Neural progenitor cell (in vitro differentiated cells): Measurements from ENCODE around the gene SUGCT. TPM values are rescaled to one million over a fixed set of nuclear protein-coding genes. Genes with fewer than 3 reads are reported as not detected.

Experiments
- DNase-seq: peaks from one replicate; pipeline ENCODE4 v3.0.0-alpha.2; 2016; ENCODE audit warnings: low spot score
- H2AFZ ChIP-seq: fragments of 200-600 bp; sonication (generic); replicated peaks from 2 replicates; pipeline ENCODE4 v1.6.1; 2016; ENCODE audit warnings: antibody characterized with exemption
- H3F3A ChIP-seq: fragments of 200-600 bp; sonication (generic); 2 replicates; pipeline ENCODE4 v1.6.1; 2016; ENCODE audit warnings: antibody characterized with exemption, low read depth
- H3K27ac ChIP-seq: fragments of 200-600 bp; sonication (generic); 2 replicates; pipeline ENCODE4 v1.5.1; 2016; ENCODE audit warnings: mild to moderate bottlenecking
- H3K27me3 ChIP-seq: fragments of 200-600 bp; sonication (generic); 2 replicates; pipeline ENCODE4 v1.6.1; 2016; ENCODE audit warnings: mild to moderate bottlenecking, moderate library complexity
- H3K36me3 ChIP-seq: fragments of 200-600 bp; sonication (generic); 2 replicates; pipeline ENCODE4 v1.5.1; 2016
- H3K4me1 ChIP-seq: fragments of 200-600 bp; sonication (generic); 2 replicates; pipeline ENCODE4 v1.6.1; 2016; ENCODE audit warnings: mixed run types
- H3K4me2 ChIP-seq: fragments of 200-600 bp; sonication (generic); 2 replicates; pipeline ENCODE4 v1.6.1; 2016
- H3K4me3 ChIP-seq: fragments of 200-600 bp; sonication (generic); 2 replicates; pipeline ENCODE4 v1.5.1; 2016
- H3K79me2 ChIP-seq: fragments of 200-600 bp; sonication (generic); 2 replicates; pipeline ENCODE4 v1.6.1; 2016; ENCODE audit warnings: low read depth
- H3K9ac ChIP-seq: fragments of 200-600 bp; sonication (generic); 2 replicates; pipeline ENCODE4 v1.6.1; 2016
- H3K9me3 ChIP-seq: fragments of 200-600 bp; sonication (generic); 2 replicates; pipeline ENCODE4 v1.5.1; 2016; ENCODE audit warnings: low read depth
- H4K20me1 ChIP-seq: fragments of 200-600 bp; sonication (generic); 2 replicates; pipeline ENCODE4 v1.6.1; 2016; ENCODE audit warnings: low read depth
- H3K27ac Mint-ChIP-seq: 3 replicates; pipeline ENCODE4 v1.8.0; 2021; ENCODE audit warnings: mixed read lengths
- H3K27me3 Mint-ChIP-seq: 2 replicates; pipeline ENCODE4 v1.8.0; 2022; ENCODE audit warnings: low read depth, mild to moderate bottlenecking, inconsistent platforms, moderate library complexity, mixed read lengths; ENCODE audit not compliant: insufficient read depth
- H3K36me3 Mint-ChIP-seq: 3 replicates; pipeline ENCODE4 v1.8.0; 2021; ENCODE audit warnings: mixed read lengths
- H3K4me1 Mint-ChIP-seq: 3 replicates; pipeline ENCODE4 v1.8.0; 2021; ENCODE audit warnings: mixed read lengths
- H3K4me3 Mint-ChIP-seq: 3 replicates; pipeline ENCODE4 v1.8.0; 2021; ENCODE audit warnings: mild to moderate bottlenecking, moderate library complexity, mixed read lengths
- H3K9me3 Mint-ChIP-seq: 3 replicates; pipeline ENCODE4 v1.8.0; 2020; ENCODE audit warnings: mixed read lengths
- CTCF ChIP-seq: fragments of 200-600 bp; sonication (generic); IDR thresholded peaks from 2 replicates; pipeline ENCODE4 v1.5.1; 2017; ENCODE audit warnings: antibody characterized with exemption, mild to moderate bottlenecking
- EZH2 ChIP-seq: fragments of 200-600 bp; sonication (generic); IDR thresholded peaks from 2 replicates; pipeline ENCODE4 v1.6.1; 2017; ENCODE audit warnings: antibody characterized with exemption, mild to moderate bottlenecking, moderate library complexity
- EZH2phosphoT487 ChIP-seq: fragments of 200-600 bp; sonication (generic); IDR thresholded peaks from 2 replicates; pipeline ENCODE4 v1.6.1; 2017; ENCODE audit warnings: antibody characterized with exemption
- total RNA-seq: library from RNA; depleted of rRNA; stranded (reverse); fragments of >200 nt; gene quantifications from 2 replicates; pipeline ENCODE4 v1.2.3, GENCODE V29; 2015; ENCODE audit warnings: low replicate concordance

The SUGCT gene
- total RNA-seq, 1 donor from 2014 or later = 10.1 TPM

DNA sequence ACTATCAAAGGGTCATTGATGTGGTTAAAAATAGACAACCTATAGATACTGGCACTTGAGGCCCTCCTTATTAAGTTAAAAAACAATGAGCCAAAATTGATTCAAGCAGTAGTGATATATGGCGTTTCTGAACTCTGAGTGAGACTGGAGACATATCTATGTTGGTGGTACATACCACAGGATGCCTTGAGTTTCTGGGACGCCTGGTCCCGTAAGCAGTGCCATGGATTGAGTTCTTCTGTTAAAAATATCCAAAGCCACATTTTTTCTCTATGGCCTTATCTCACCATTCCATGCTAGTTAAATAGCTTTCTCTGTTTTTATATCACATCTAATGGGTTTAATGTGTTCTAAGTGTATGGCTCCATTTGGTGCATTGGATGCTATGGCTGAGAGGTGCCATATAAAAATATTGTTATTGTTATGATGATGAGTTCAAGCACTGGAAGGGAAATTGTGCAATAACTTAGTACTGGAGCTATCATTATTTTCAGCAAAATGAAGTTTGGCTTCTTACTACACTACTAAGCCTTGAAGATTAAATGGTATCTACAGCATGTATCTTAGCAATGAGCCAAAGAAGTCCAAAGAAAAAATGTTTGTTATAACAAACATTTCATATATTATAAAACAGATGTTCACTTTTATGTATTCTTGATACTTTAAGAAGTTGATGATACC lies 713.9 kb downstream of the SUGCT start:
- Mint-ChIP-seq H3K27me3 (peaks cover 2% of the 10 kb centered on the region), H3K27ac (no peak overlapping the region), H3K4me3 (no peak overlapping the region), H3K36me3 (no peaks in the 10 kb centered on the region), H3K9me3 (peaks cover 5% of the 10 kb centered on the region), H3K4me1 (no peaks in the 10 kb centered on the region)
- H3K36me3 ChIP-seq = no peaks in the 10 kb centered on the region
- no peaks in the 10 kb centered on the region for H3K79me2 ChIP-seq
- H3K27ac ChIP-seq = no peak overlapping the region
- no peak for TF ChIP-seq EZH2phosphoT487
- no peak for TF ChIP-seq CTCF
- TF ChIP-seq EZH2 = no peak
- H4K20me1 ChIP-seq = no peaks in the 10 kb centered on the region
- no peak overlapping the region for H3K9ac ChIP-seq
- H3K4me2 ChIP-seq = no peak overlapping the region
- H3F3A ChIP-seq = no peaks in the 10 kb centered on the region
- H3K27me3 ChIP-seq = no peaks in the 10 kb centered on the region
- no peaks in the 10 kb centered on the region for H3K4me1 ChIP-seq
- no peak overlapping the region for H2AFZ ChIP-seq
- H3K9me3 ChIP-seq = no peaks in the 10 kb centered on the region
- DNase-seq = no peak
- no peak overlapping the region for H3K4me3 ChIP-seq

DNA sequence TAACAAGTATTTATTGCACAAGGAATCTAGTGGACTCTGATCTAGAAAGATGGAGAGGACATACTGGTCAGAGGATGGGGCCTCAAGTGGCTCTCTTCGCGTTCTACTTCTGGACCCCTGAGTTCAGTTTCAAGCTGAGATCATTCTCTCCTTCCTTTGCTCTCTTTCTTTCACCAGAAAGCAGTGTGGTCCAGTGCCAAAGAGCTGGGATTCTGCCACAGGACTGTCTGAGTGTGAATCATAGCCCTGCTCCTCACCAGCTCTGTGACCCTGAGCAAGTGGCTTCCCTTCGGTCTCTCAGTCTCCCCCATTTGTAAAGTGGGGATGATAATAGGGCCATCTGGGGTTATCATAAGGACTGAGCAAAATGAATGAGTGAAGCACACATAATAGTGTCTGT lies 715.2 kb downstream of the SUGCT start:
- Histone ChIP-seq H3K79me2 (no peaks in the 10 kb centered on the region), H3K27ac (no peak overlapping the region), H3K4me2 (no peak overlapping the region), H3F3A (no peaks in the 10 kb centered on the region), H3K9me3 (no peaks in the 10 kb centered on the region), H4K20me1 (no peaks in the 10 kb centered on the region), H3K9ac (no peak overlapping the region), H3K4me1 (no peaks in the 10 kb centered on the region), H3K4me3 (no peak overlapping the region), H3K27me3 (no peaks in the 10 kb centered on the region), H2AFZ (no peak overlapping the region), H3K36me3 (no peaks in the 10 kb centered on the region)
- no peaks in the 10 kb centered on the region for H3K4me1 Mint-ChIP-seq
- no peaks in the 10 kb centered on the region for H3K36me3 Mint-ChIP-seq
- DNase-seq = no peak
- no peaks in the 10 kb centered on the region for H3K9me3 Mint-ChIP-seq
- no peak for TF ChIP-seq EZH2phosphoT487
- TF ChIP-seq CTCF = no peak
- no peak overlapping the region for H3K4me3 Mint-ChIP-seq
- no peak overlapping the region for H3K27ac Mint-ChIP-seq
- H3K27me3 Mint-ChIP-seq = no peaks in the 10 kb centered on the region

DNA sequence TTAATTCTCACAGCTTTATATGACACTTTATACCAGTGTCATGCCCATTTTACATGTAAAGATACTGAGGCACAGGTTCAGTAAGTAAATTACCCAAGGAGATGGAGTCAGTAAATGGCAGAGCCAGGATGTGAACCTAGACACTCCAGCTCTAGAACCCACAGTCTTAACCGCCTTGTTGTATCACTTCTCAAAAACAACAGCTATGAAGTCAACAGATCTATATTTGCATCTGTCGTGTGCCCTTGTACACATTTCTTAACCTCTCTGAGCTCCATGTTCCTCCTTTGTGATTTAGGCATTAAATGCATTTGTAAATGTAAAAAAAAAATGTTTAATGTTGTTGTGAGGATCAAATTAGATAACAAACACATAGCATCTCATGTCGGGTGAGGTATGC lies 716.2 kb downstream of the SUGCT start:
- H2AFZ ChIP-seq = no peak overlapping the region
- no peak overlapping the region for H3K27ac ChIP-seq
- no peak overlapping the region for H3K4me2 ChIP-seq
- no peak overlapping the region for H3K4me3 ChIP-seq
- no peaks in the 10 kb centered on the region for H3K27me3 ChIP-seq
- no peaks in the 10 kb centered on the region for H4K20me1 ChIP-seq
- no peaks in the 10 kb centered on the region for H3K27me3 Mint-ChIP-seq
- H3K4me1 Mint-ChIP-seq = no peaks in the 10 kb centered on the region
- DNase-seq = no peak
- H3K9me3 ChIP-seq = no peaks in the 10 kb centered on the region
- no peaks in the 10 kb centered on the region for H3K79me2 ChIP-seq
- no peaks in the 10 kb centered on the region for H3K4me1 ChIP-seq
- no peak overlapping the region for H3K27ac Mint-ChIP-seq
- H3K36me3 ChIP-seq = no peaks in the 10 kb centered on the region
- no peaks in the 10 kb centered on the region for H3K36me3 Mint-ChIP-seq
- H3K9me3 Mint-ChIP-seq = no peaks in the 10 kb centered on the region
- no peak for TF ChIP-seq EZH2
- no peak for TF ChIP-seq CTCF
- TF ChIP-seq EZH2phosphoT487 = no peak
- no peak overlapping the region for H3K9ac ChIP-seq
- no peak overlapping the region for H3K4me3 Mint-ChIP-seq
- no peaks in the 10 kb centered on the region for H3F3A ChIP-seq
